DND-41 (cell line): ENCODE data around the gene GLCE.
"Not testable (repeated sequence)": the region's sequence is repeated elsewhere in the genome, so short reads cannot be mapped to it uniquely, and the experiment has no call there.

Experiments used
- ATAC-seq: fragments of 200-7000 bp; cut with Tn5 transposase; 3 replicates; pipeline ENCODE4 v1.9.1; 2021; ENCODE audit warnings: low read depth; ENCODE audit not compliant: insufficient read depth
- DNase-seq: peaks from one replicate; pipeline ENCODE4 v3.0.0-alpha.2; 2020
- H2AFZ ChIP-seq: 2 replicates; pipeline ENCODE4 v1.6.0; 2012; ENCODE audit warnings: low read depth, low read length
- H3K27ac ChIP-seq: 2 replicates; pipeline ENCODE4 v1.5.1; 2012; ENCODE audit warnings: low read length, inconsistent platforms
- H3K27me3 ChIP-seq: fragments of 200-600 bp; sonication (generic); 2 replicates; pipeline ENCODE4 v1.6.0; 2012; ENCODE audit warnings: low read length, mild to moderate bottlenecking, inconsistent platforms; ENCODE audit not compliant: insufficient read depth, poor library complexity
- H3K36me3 ChIP-seq: 2 replicates; pipeline ENCODE4 v1.5.1; 2012; ENCODE audit warnings: low read length, inconsistent platforms; ENCODE audit not compliant: insufficient read depth
- H3K4me1 ChIP-seq: 2 replicates; pipeline ENCODE4 v1.5.1; 2012; ENCODE audit warnings: mild to moderate bottlenecking, low read length; ENCODE audit not compliant: insufficient read depth
- H3K4me2 ChIP-seq: 2 replicates; pipeline ENCODE4 v1.6.0; 2012; ENCODE audit warnings: mild to moderate bottlenecking, moderate library complexity, low read length, inconsistent platforms; ENCODE audit not compliant: insufficient read depth
- H3K4me3 ChIP-seq, 2 experiments: fragments of 200-600 bp in 1 of 2; shearing (Covaris generic) in 1 of 2; 2 replicates each; pipeline ENCODE4 v1.5.1; 2012 to 2016; ENCODE audit warnings: inconsistent platforms in 2 of 2, low read length in 2 of 2, mild to moderate bottlenecking in 2 of 2, low read depth in 1 of 2, moderate library complexity in 1 of 2
- H3K79me2 ChIP-seq: 2 replicates; pipeline ENCODE4 v1.6.0; 2012; ENCODE audit warnings: low read length, inconsistent platforms; ENCODE audit not compliant: insufficient read depth
- H3K9ac ChIP-seq: 2 replicates; pipeline ENCODE4 v1.6.0; 2012; ENCODE audit warnings: low read depth, mild to moderate bottlenecking, inconsistent platforms, low read length, moderate library complexity
- H3K9me3 ChIP-seq: 2 replicates; pipeline ENCODE4 v1.5.1; 2012; ENCODE audit warnings: low read length, moderate library complexity, mild to moderate bottlenecking, inconsistent platforms; ENCODE audit not compliant: insufficient read depth, severe bottlenecking
- H4K20me1 ChIP-seq: 2 replicates; pipeline ENCODE4 v1.6.0; 2012; ENCODE audit warnings: low read length; ENCODE audit not compliant: insufficient read depth
- EZH2 ChIP-seq: IDR thresholded peaks from 3 replicates; pipeline ENCODE4 v1.6.1; 2012; ENCODE audit warnings: borderline replicate concordance, low read depth, mild to moderate bottlenecking, moderate library complexity, low read length, inconsistent platforms; ENCODE audit not compliant: severe bottlenecking
- TF ChIP-seq, protein P1 (sequence below): IDR thresholded peaks from 2 replicates; pipeline ENCODE4 v1.5.1; 2012; ENCODE audit warnings: borderline replicate concordance, low read length, moderate library complexity, mild to moderate bottlenecking; ENCODE audit not compliant: poor library complexity, severe bottlenecking; ENCODE audit errors: extremely low read depth

Gene GLCE

GRCh38 chr15:69165637-69166025 is 5.2 kb downstream of the GLCE start:
- TF ChIP-seq, protein P1, sequence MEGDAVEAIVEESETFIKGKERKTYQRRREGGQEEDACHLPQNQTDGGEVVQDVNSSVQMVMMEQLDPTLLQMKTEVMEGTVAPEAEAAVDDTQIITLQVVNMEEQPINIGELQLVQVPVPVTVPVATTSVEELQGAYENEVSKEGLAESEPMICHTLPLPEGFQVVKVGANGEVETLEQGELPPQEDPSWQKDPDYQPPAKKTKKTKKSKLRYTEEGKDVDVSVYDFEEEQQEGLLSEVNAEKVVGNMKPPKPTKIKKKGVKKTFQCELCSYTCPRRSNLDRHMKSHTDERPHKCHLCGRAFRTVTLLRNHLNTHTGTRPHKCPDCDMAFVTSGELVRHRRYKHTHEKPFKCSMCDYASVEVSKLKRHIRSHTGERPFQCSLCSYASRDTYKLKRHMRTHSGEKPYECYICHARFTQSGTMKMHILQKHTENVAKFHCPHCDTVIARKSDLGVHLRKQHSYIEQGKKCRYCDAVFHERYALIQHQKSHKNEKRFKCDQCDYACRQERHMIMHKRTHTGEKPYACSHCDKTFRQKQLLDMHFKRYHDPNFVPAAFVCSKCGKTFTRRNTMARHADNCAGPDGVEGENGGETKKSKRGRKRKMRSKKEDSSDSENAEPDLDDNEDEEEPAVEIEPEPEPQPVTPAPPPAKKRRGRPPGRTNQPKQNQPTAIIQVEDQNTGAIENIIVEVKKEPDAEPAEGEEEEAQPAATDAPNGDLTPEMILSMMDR: no peak
- TF ChIP-seq EZH2: no peak
- H3K27ac ChIP-seq: no peak overlapping the region
- H3K4me2 ChIP-seq: no peak overlapping the region
- no peak overlapping the region for H3K9ac ChIP-seq
- ATAC-seq (no peak), DNase-seq (no peak)
- peaks cover 9% of the 10 kb centered on the region for H3K4me1 ChIP-seq
- no peaks in the 10 kb centered on the region for H3K9me3 ChIP-seq
- peaks cover 11% of the 10 kb centered on the region for H3K27me3 ChIP-seq
- no peak overlapping the region for H3K4me3 ChIP-seq
- H2AFZ ChIP-seq: no peak overlapping the region
- no peaks in the 10 kb centered on the region for H3K36me3 ChIP-seq
- H4K20me1 ChIP-seq: peaks cover 8% of the 10 kb centered on the region; the same call in 1 of the 2 replicates
- H3K79me2 ChIP-seq: peaks cover 3% of the 10 kb centered on the region; the same call in 1 of the 2 replicates

- Histone ChIP-seq H3K4me3 (no peak overlapping the region), H2AFZ (no peak overlapping the region), H3K4me1 (no peaks in the 10 kb centered on the region), H3K36me3 (no peaks in the 10 kb centered on the region), H3K9ac (no peak overlapping the region), H3K9me3 (no peaks in the 10 kb centered on the region), H3K4me2 (no peak overlapping the region), H4K20me1 (peaks cover 4% of the 10 kb centered on the region; the same call in 1 of the 2 replicates), H3K27ac (no peak overlapping the region), H3K27me3 (no peaks in the 10 kb centered on the region), H3K79me2 (no peaks in the 10 kb centered on the region)
- DNase-seq: no peak
- no peak for ATAC-seq
- no peak for TF ChIP-seq EZH2
- TF ChIP-seq, protein P1: no peak
Measured at GRCh38 chr15:69167218-69167846, 6.9 kb downstream of the GLCE start.

DNA sequence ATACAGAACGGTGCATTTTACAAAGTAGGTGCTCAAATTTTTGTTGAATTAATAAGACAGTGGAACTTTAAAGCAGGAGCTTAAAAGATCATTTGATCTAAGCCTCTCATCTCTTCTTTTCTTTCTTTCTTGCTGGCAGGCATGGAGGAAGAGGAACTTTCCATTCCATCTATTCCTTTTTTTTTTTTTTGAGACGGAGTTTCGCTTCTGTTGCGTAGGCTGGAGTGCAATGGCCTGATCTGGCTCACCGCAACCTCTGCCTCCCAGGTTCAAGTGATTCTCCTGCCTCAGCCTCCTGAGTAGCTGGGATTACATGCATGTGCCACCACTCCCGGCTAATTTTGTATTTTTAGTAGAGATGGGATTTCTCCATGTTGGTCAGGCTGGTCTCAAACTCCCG is 7.9 kb downstream of the GLCE start:
- H3K4me3 ChIP-seq, H3K79me2 ChIP-seq, H3K27me3 ChIP-seq: not testable (repeated sequence)

GRCh38 chr15:69169540-69169939 is 9.1 kb downstream of the GLCE start:
- H3K27me3 ChIP-seq, H4K20me1 ChIP-seq, H3K4me2 ChIP-seq, H3K36me3 ChIP-seq, H3K79me2 ChIP-seq, H3K4me1 ChIP-seq, ATAC-seq, H3K4me3 ChIP-seq, H3K9ac ChIP-seq, H3K27ac ChIP-seq, H2AFZ ChIP-seq, H3K9me3 ChIP-seq, DNase-seq: not testable (repeated sequence)

More for the DNA sequence above, 7.9 kb downstream of the GLCE start:
- not testable (repeated sequence) for H3K4me1 ChIP-seq, H4K20me1 ChIP-seq, ATAC-seq, H2AFZ ChIP-seq, H3K4me2 ChIP-seq, H3K27ac ChIP-seq, DNase-seq, H3K9me3 ChIP-seq, H3K9ac ChIP-seq, H3K36me3 ChIP-seq
